ENCODE data around the gene ZNF710.

- TF ChIP-seq CTCF (IDR thresholded peaks at IDR 0.05), result no peak
- TF ChIP-seq GABPA (IDR thresholded peaks at IDR 0.05; ENCODE audit: low read depth), result no peak
- TF ChIP-seq EP300 (IDR thresholded peaks at IDR 0.05; ENCODE audit: borderline replicate concordance in 1 of 2, low read depth in 1 of 2, low read length in 1 of 2), result no peak
- no peak for TF ChIP-seq NRF1 (IDR thresholded peaks at IDR 0.05; ENCODE audit: low read depth, low read length)
- TF ChIP-seq PBX3 (IDR thresholded peaks at IDR 0.05), result no peak
- TF ChIP-seq ZBTB33 (IDR thresholded peaks at IDR 0.05; ENCODE audit: borderline replicate concordance, low read depth), result no peak
- no peak for TF ChIP-seq YY1 (IDR thresholded peaks at IDR 0.05; ENCODE audit: low read depth)
- TF ChIP-seq ELF1 (IDR thresholded peaks at IDR 0.05), result no peak
- TF ChIP-seq IRF3 (IDR thresholded peaks at IDR 0.05; ENCODE audit: low read depth, low read length), result no peak
- no peak for TF ChIP-seq USF2 (IDR thresholded peaks at IDR 0.05; ENCODE audit: borderline replicate concordance, low read depth, low read length)
- no peak for TF ChIP-seq MXI1 (IDR thresholded peaks at IDR 0.05; ENCODE audit: low read depth, low read length)
Measured at GRCh38 chr15:89967881-89968280, 33.2 kb upstream of the ZNF710 start.
